Measurements from ENCODE around the gene ALOX5. TPM values are rescaled to one million over a fixed set of nuclear protein-coding genes. Genes with fewer than 3 reads are reported as not detected.

ALOX5 gene
- total RNA-seq, 4 donors from 2014 or later: 13.7 to 46.4 (median 17.9) TPM

DNA sequence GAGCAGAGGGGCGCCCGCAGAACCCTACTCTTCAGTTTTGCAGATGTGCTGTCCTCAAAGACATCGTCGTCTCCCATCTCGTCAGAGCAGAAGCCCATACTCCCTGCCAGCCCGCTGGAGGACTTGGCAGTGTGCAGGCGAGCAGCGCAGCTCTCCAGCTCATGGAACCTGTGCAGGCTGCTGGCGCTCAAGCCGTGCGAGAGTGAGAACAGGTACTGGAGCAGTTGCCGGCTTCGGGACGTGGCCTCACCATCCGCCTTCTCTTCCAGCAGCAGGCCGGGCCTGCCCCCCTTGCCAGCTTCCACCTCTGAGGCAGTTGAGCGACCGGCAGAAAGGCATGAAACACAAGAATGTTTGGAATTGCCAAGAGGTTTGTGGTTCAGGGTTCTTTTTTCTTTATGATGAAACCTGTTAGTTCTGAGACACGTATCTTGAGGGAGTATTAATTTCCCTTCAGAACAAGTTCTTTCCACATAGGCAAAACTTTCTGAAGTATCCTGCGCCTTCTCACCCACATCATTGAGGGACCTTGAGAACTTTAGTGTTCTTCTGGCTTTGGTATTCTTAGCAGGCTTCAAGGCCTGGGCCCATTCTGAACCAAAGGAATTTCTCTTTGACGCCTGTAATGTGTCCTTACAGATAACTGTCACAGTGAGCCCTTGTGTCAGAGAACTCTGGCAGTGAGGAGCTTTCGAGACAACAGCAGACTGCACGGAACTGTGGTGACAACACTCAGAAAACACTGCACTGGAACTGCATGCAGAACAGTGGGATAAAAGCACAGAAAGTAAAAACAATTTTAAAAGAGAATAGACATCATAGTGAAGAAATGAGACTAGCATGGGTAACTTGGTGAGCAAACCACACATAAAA is 89.5 kb downstream of the ALOX5 start:
- 82 to 88% methylated on average over 8 to 12 of the region's 23 CpGs for WGBS, 2 donors (ENCODE audit: low coverage in 1 of 2)
- Histone ChIP-seq H3K4me3 (no peak overlapping the region), H3K36me3 (peaks cover 0 to 49% of the 10 kb centered on the region in 2 donors), H3K27ac (no peak overlapping the region), H3K4me1 (peaks cover 0 to 21% (median 0%) of the 10 kb centered on the region in 3 donors), H3K27me3 (no peaks in the 10 kb centered on the region), H3K9me3 (no peaks in the 10 kb centered on the region)
- ATAC-seq: no peak
- no peak for TF ChIP-seq POLR2AphosphoS5 (IDR thresholded peaks at IDR 0.05)
- TF ChIP-seq POLR2A (IDR thresholded peaks at IDR 0.05): no peak
- TF ChIP-seq EP300 (IDR thresholded peaks at IDR 0.05): no peak
- TF ChIP-seq, protein P1, sequence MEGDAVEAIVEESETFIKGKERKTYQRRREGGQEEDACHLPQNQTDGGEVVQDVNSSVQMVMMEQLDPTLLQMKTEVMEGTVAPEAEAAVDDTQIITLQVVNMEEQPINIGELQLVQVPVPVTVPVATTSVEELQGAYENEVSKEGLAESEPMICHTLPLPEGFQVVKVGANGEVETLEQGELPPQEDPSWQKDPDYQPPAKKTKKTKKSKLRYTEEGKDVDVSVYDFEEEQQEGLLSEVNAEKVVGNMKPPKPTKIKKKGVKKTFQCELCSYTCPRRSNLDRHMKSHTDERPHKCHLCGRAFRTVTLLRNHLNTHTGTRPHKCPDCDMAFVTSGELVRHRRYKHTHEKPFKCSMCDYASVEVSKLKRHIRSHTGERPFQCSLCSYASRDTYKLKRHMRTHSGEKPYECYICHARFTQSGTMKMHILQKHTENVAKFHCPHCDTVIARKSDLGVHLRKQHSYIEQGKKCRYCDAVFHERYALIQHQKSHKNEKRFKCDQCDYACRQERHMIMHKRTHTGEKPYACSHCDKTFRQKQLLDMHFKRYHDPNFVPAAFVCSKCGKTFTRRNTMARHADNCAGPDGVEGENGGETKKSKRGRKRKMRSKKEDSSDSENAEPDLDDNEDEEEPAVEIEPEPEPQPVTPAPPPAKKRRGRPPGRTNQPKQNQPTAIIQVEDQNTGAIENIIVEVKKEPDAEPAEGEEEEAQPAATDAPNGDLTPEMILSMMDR (IDR thresholded peaks at IDR 0.05): no peak

DNA sequence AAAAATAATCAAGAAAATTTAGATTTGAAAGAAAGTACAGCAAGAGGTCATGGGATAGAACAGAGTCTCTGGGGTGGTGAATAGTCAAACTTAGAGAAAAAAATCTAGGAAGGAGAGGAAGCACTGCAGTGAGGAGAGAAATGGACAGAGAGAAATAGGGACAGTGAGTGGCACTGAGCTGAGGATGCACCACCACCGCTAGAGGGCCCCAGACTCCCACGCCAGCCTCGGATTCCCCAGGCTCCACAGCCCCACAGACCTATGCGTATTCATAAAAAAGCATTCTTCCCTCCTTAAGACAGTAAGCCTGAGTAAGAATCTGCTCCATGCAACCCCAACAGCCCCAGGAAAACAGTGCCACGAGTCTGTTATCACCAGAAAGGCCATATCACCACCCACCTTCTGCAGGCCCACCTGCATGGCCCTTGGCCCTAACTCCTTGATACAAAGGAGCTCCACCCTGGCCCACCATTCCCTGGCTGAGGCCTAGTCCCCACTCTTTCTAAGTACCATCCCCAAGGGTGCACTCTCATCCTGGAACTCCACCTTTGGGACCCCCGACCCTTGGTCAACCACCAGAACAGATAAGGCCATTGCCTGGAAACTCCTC is 91.0 kb downstream of the ALOX5 start:
- Histone ChIP-seq H3K27me3 (no peaks in the 10 kb centered on the region), H3K27ac (no peak overlapping the region), H3K4me3 (no peak overlapping the region), H3K9me3 (no peaks in the 10 kb centered on the region), H3K36me3 (peaks cover 0 to 33% of the 10 kb centered on the region in 2 donors), H3K4me1 (peaks cover 0 to 26% (median 0%) of the 10 kb centered on the region in 3 donors)
- 8 to 10% methylated on average over 5 of the region's 6 CpGs for WGBS, 2 donors (ENCODE audit: low coverage in 1 of 2)
- ATAC-seq: peak; percentile 82
- TF ChIP-seq EP300 (IDR thresholded peaks at IDR 0.05) (no peak), POLR2AphosphoS5 (IDR thresholded peaks at IDR 0.05) (no peak)
- TF ChIP-seq, protein P1 (IDR thresholded peaks at IDR 0.05): peak; percentile 75 to 86 (median 75)

GRCh38 chr10:45466784-45467183 is 92.8 kb downstream of the ALOX5 start:
- TF ChIP-seq EP300 (IDR thresholded peaks at IDR 0.05) (no peak), POLR2AphosphoS5 (IDR thresholded peaks at IDR 0.05) (no peak), POLR2A (IDR thresholded peaks at IDR 0.05) (no peak)
- TF ChIP-seq, protein P1 (IDR thresholded peaks at IDR 0.05): no peak
- no peak overlapping the region for H3K4me3 ChIP-seq
- H3K9me3 ChIP-seq: no peaks in the 10 kb centered on the region
- no peak for ATAC-seq
- H3K4me1 ChIP-seq: peaks cover 0 to 43% (median 8%) of the 10 kb centered on the region in 3 donors
- H3K36me3 ChIP-seq: peaks cover 0 to 16% of the 10 kb centered on the region in 2 donors
- WGBS, 2 donors (ENCODE audit: low coverage in 1 of 2): 81 to 83% methylated on average over 3 to 5 of the region's 5 CpGs
- no peak overlapping the region for H3K27ac ChIP-seq
- H3K27me3 ChIP-seq: no peaks in the 10 kb centered on the region

DNA sequence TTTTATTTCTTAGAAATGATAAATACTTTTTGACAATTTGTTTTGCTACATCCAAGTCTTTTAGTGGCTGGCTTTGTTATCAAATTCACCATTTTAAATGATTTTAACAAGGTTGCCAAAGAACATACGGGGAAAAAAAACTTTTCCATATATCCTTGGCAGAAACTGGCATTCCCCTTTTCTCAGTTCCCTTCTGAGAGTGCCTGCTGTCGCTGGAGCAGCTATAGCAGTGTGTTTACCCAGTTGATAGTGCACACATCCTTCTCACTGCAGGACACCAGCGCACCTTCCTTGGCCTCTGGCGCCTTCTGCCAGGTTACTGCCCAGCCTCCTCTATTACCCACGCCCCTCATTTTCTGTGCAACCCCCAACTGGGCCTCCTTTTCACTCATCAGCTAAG is 94.1 kb downstream of the ALOX5 start:
- peaks cover 0 to 6% of the 10 kb centered on the region in 2 donors for H3K36me3 ChIP-seq
- 44 to 76% methylated on average over 4 of the region's 5 CpGs for WGBS, 2 donors (ENCODE audit: low coverage in 1 of 2)
- peaks cover 0 to 56% (median 8%) of the 10 kb centered on the region in 3 donors for H3K4me1 ChIP-seq
- no peak for ATAC-seq
- no peak for TF ChIP-seq EP300 (IDR thresholded peaks at IDR 0.05)
- no peak for TF ChIP-seq POLR2A (IDR thresholded peaks at IDR 0.05)
- TF ChIP-seq, protein P1 (IDR thresholded peaks at IDR 0.05): no peak
- no peak for TF ChIP-seq POLR2AphosphoS5 (IDR thresholded peaks at IDR 0.05)
- no peak overlapping the region for H3K4me3 ChIP-seq
- H3K27ac ChIP-seq: no peak overlapping the region
- H3K9me3 ChIP-seq: no peaks in the 10 kb centered on the region
- no peaks in the 10 kb centered on the region for H3K27me3 ChIP-seq
